GM12878 (cell line): ENCODE measurements around the gene NAMPT. TPM values are rescaled to one million over a fixed set of nuclear protein-coding genes. Genes with fewer than 3 reads are reported as not detected.

ENCODE experiments used
- ATAC-seq: fragments of 200-7000 bp; cut with Tn5 transposase; 3 replicates; pipeline ENCODE4 v1.9.1; 2020; ENCODE audit warnings: mild to moderate bottlenecking, moderate library complexity
- BruUV-seq: library from RNA; stranded (reverse); fragments of 400-500 nt; replicated peaks from 2 replicates; lab custom pipeline; 2021; lab: Mats Ljungman, UMichigan
- CTCF ChIA-PET: fragments of 300-600 bp; sonication (Branson Sonifier 250); formaldehyde crosslinking; extraction: SDS; loops from one replicate; lab custom pipeline; 2021; ENCODE audit warnings: inconsistent platforms; lab: Yijun Ruan, JAX
- POLR2A ChIA-PET: fragments of 350-600 bp; formaldehyde crosslinking; extraction: SDS; loops from one replicate; lab custom pipeline; 2021; ENCODE audit warnings: inconsistent platforms; lab: Charles Lee
- RAD21 ChIA-PET: fragments of 300-600 bp; sonication (Branson Sonifier 250); formaldehyde crosslinking; loops from one replicate; lab custom pipeline; 2023; ENCODE audit warnings: antibody characterized with exemption; ENCODE audit not compliant: unreplicated experiment; lab: Charles Lee
- SMC1A ChIA-PET: fragments of 300-600 bp; sonication (Branson Sonifier 250); formaldehyde crosslinking; loops from one replicate; lab custom pipeline; 2023; ENCODE audit not compliant: unreplicated experiment, uncharacterized antibody; lab: Charles Lee
- DNase-seq: peaks from one replicate; pipeline ENCODE4 v3.0.0-alpha.2; 2011; ENCODE audit warnings: low read depth, low spot score
- FAIRE-seq: peaks from 3 replicates; lab custom pipeline; 2011; peaks lifted over from hg19 to GRCh38; lab: Jason Lieb, UNC
- H2AFZ ChIP-seq: 2 replicates; pipeline ENCODE4 v1.6.0; 2011; ENCODE audit warnings: low read depth, low read length, control low read depth; ENCODE audit not compliant: control insufficient read depth
- H3K27ac ChIP-seq: 2 replicates; pipeline ENCODE4 v1.5.1; 2011; ENCODE audit warnings: control low read depth; ENCODE audit not compliant: control insufficient read depth, insufficient read depth
- H3K27me3 ChIP-seq, 2 experiments: replicated peaks in 1 of 2; 2 replicates each; pipeline versions ENCODE4 v1.6.0 to v1.6.1; 2011; ENCODE audit warnings: low read length in 1 of 2; ENCODE audit not compliant: control insufficient read depth in 2 of 2, insufficient read depth in 2 of 2
- H3K36me3 ChIP-seq, 2 experiments: 2 replicates each; pipeline ENCODE4 v1.5.1; 2011; ENCODE audit warnings: low read length in 1 of 2; ENCODE audit not compliant: control insufficient read depth in 2 of 2, insufficient read depth in 2 of 2
- H3K4me1 ChIP-seq: 2 replicates; pipeline ENCODE4 v1.6.1; 2011; ENCODE audit warnings: mild to moderate bottlenecking, low read length, moderate library complexity, mixed read lengths; ENCODE audit not compliant: control insufficient read depth, insufficient read depth
- H3K4me2 ChIP-seq: 2 replicates; pipeline ENCODE4 v1.6.0; 2011; ENCODE audit warnings: control low read depth; ENCODE audit not compliant: control insufficient read depth, insufficient read depth
- H3K4me3 ChIP-seq: fragments of 200-600 bp; sonication (generic); 2 replicates; pipeline ENCODE4 v1.5.1; 2016
- H3K79me2 ChIP-seq: 2 replicates; pipeline ENCODE4 v1.6.0; 2011; ENCODE audit warnings: low read length; ENCODE audit not compliant: control insufficient read depth, insufficient read depth
- H3K9ac ChIP-seq: 2 replicates; pipeline ENCODE4 v1.8.0; 2011; ENCODE audit warnings: low read length, control low read depth, mixed read lengths; ENCODE audit not compliant: control insufficient read depth, insufficient read depth
- H3K9me3 ChIP-seq: replicated peaks from 3 replicates; pipeline ENCODE4 v1.5.1; 2011; ENCODE audit warnings: mild to moderate bottlenecking, low read length; ENCODE audit not compliant: control insufficient read depth, insufficient read depth
- H4K20me1 ChIP-seq: 2 replicates; pipeline ENCODE4 v1.6.0; 2011; ENCODE audit not compliant: control insufficient read depth, insufficient read depth
- KDM1A ChIP-seq: fragments of 200-600 bp; sonication (generic); IDR thresholded peaks from 2 replicates; pipeline ENCODE4 v1.6.1; 2016; ENCODE audit warnings: borderline replicate concordance
- SMAD5 ChIP-seq: IDR thresholded peaks from 2 replicates; pipeline ENCODE4 v1.6.1; 2016; ENCODE audit warnings: antibody characterized with exemption, low read depth
- TARDBP ChIP-seq: IDR thresholded peaks from 2 replicates; pipeline ENCODE4 v1.6.1; 2016; ENCODE audit warnings: borderline replicate concordance
- in situ Hi-C: fragments of 300-500 bp; cut with MboI; formaldehyde crosslinking; loops from 9 replicates; pipeline ENCODE4 v1.14.3; 2018; ENCODE audit warnings: mixed read lengths
- intact Hi-C: fragments of 100-400 bp; cut with micrococcal nuclease; formaldehyde crosslinking; loops from one replicate; pipeline ENCODE4 v1.14.2; 2022; ENCODE audit not compliant: unreplicated experiment
- polyA plus RNA-seq, 11 experiments: library from polyadenylated mRNA; depleted of rRNA in 4 of 11; unstranded in 6 of 11; stranded (reverse) in 5 of 11; fragments of >200 nt; fragmentation: Nextera tagmentation in 4 of 11; fragmentation: Illumina TruSeq in 1 of 11; extraction: Ambion mirVana in 4 of 11; extraction: Trizol in 1 of 11; gene quantifications; 1 replicate in 1 of 11; 2 replicates in 10 of 11; pipeline versions ENCODE4 v1.2.1 to v1.2.3, GENCODE V29; 2011 to 2016; ENCODE audit warnings: inconsistent platforms in 2 of 11, missing spikeins in 2 of 11, low read depth in 1 of 11
- total RNA-seq, 4 experiments: library from RNA; depleted of rRNA in 3 of 4; stranded (reverse); fragments of >200 nt in 3 of 4; fragmentation: Illumina TruSeq in 1 of 4; extraction: Trizol in 1 of 4; gene quantifications; 2 replicates each; pipeline versions ENCODE4 v1.2.1 to v1.2.3, GENCODE V29; 2013 to 2021
- TF ChIP-seq, protein P1 (sequence below): fragments of 450-650 bp; formaldehyde crosslinking; IDR thresholded peaks from 2 replicates; pipeline ENCODE4 v1.4.0; 2020; ENCODE audit warnings: mild to moderate bottlenecking, moderate library complexity
- TF ChIP-seq, protein P2 (sequence below): fragments of 450-650 bp; formaldehyde crosslinking; IDR thresholded peaks from 2 replicates; pipeline ENCODE4 v1.4.0; 2022; ENCODE audit warnings: mild to moderate bottlenecking, moderate library complexity
- TF ChIP-seq, protein P3 (sequence below): fragments of 150-350 bp; IDR thresholded peaks from 2 replicates; pipeline ENCODE4 v1.6.1; 2014; ENCODE audit warnings: mild to moderate bottlenecking, low read depth, low read length

Gene NAMPT
- total and polyA plus RNA-seq, 10 of the 15 experiments (the other 5 are each of a cell fraction or from before 2014, with no cell fraction given), result 28.3 to 173 (median 75.0) TPM

DNA sequence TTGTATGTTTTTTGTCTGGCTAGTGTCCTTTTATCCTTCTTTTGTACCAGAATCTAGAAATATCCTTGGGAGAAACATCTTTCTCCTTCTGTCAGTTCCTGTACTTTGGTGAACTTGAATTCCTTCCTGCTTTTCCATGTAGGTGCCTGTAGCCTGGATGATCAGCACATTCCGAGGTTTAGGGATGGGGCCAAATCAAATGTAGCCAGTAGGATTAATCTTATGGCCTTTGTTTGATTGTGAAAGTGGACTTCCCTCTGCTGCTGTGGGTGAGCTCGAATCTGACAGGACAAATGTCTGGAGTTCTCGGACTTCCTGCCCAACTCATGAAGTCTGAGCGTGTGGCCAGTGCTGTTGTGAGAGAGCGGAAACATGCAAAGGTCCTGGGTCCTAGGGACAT is 33.2 kb upstream of the NAMPT start (continued):
- TF ChIP-seq, protein P1, sequence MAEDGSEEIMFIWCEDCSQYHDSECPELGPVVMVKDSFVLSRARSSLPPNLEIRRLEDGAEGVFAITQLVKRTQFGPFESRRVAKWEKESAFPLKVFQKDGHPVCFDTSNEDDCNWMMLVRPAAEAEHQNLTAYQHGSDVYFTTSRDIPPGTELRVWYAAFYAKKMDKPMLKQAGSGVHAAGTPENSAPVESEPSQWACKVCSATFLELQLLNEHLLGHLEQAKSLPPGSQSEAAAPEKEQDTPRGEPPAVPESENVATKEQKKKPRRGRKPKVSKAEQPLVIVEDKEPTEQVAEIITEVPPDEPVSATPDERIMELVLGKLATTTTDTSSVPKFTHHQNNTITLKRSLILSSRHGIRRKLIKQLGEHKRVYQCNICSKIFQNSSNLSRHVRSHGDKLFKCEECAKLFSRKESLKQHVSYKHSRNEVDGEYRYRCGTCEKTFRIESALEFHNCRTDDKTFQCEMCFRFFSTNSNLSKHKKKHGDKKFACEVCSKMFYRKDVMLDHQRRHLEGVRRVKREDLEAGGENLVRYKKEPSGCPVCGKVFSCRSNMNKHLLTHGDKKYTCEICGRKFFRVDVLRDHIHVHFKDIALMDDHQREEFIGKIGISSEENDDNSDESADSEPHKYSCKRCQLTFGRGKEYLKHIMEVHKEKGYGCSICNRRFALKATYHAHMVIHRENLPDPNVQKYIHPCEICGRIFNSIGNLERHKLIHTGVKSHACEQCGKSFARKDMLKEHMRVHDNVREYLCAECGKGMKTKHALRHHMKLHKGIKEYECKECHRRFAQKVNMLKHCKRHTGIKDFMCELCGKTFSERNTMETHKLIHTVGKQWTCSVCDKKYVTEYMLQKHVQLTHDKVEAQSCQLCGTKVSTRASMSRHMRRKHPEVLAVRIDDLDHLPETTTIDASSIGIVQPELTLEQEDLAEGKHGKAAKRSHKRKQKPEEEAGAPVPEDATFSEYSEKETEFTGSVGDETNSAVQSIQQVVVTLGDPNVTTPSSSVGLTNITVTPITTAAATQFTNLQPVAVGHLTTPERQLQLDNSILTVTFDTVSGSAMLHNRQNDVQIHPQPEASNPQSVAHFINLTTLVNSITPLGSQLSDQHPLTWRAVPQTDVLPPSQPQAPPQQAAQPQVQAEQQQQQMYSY (CRISPR knock-in tag), result no peak
- no peak for TF ChIP-seq TARDBP
- TF ChIP-seq, protein P2, sequence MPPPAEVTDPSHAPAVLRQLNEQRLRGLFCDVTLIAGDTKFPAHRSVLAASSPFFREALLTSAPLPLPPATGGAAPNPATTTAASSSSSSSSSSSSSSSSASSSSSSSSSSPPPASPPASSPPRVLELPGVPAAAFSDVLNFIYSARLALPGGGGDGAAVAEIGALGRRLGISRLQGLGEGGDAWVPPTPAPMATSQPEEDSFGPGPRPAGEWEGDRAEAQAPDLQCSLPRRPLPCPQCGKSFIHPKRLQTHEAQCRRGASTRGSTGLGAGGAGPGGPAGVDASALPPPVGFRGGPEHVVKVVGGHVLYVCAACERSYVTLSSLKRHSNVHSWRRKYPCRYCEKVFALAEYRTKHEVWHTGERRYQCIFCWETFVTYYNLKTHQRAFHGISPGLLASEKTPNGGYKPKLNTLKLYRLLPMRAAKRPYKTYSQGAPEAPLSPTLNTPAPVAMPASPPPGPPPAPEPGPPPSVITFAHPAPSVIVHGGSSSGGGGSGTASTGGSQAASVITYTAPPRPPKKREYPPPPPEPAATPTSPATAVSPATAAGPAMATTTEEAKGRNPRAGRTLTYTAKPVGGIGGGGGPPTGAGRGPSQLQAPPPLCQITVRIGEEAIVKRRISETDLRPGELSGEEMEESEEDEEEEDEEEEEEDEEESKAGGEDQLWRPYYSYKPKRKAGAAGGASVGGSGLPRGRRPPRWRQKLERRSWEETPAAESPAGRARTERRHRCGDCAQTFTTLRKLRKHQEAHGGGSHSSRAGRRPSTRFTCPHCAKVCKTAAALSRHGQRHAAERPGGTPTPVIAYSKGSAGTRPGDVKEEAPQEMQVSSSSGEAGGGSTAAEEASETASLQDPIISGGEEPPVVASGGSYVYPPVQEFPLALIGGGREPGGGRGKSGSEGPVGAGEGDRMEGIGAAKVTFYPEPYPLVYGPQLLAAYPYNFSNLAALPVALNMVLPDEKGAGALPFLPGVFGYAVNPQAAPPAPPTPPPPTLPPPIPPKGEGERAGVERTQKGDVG (CRISPR knock-in tag), result no peak
- TF ChIP-seq, all 136 proteins: peak for 0

DNA sequence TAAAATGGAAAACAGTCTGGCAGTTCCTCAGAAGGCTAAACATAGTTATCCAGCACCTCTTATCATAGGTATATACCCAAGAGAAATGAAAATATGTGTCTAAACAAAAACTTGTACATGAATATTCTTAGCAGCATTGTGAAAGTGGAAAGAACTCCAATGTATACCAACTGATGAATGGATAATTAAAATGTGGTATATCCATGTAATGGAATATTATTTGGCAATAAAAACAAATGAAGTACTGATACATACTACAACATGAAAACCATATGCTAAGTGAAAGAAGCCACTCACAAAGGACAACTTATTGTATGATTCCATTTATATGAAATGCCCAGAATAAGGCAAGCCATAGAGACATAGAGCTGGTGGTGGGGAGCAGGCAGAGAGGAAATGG is 32.2 kb upstream of the NAMPT start:
- Histone ChIP-seq H3K79me2 (no peaks in the 10 kb centered on the region), H3K4me3 (no peak overlapping the region), H3K9me3 (no peaks in the 10 kb centered on the region; the same call in 2 of the 3 replicates), H3K27ac (no peak overlapping the region), H3K4me2 (no peak overlapping the region), H2AFZ (no peak overlapping the region), H3K4me1 (peaks cover 5% of the 10 kb centered on the region; the same call in 1 of the 2 replicates), H3K9ac (no peak overlapping the region), H4K20me1 (no peaks in the 10 kb centered on the region), H3K36me3 (no peaks in the 10 kb centered on the region), H3K27me3 (no peaks in the 10 kb centered on the region)
- no TSS peak for BruUV-seq
- intact Hi-C loops, result no loop called here
- ChIA-PET POLR2A (no interaction called here), CTCF (interaction anchor here (1.1 kb wide), 1 partner anchor 145 kb away, joined by 4 read pairs; no protein-coding TSS in a partner anchor), SMC1A (interaction anchor here (0.7 to 1.0 kb wide), 2 partner anchors 28 to 39 kb away, joined by 3 read pairs; no protein-coding TSS in a partner anchor), RAD21 (interaction anchor here (0.9 kb wide), 1 partner anchor 14 kb away, joined by 3 read pairs; no protein-coding TSS in a partner anchor)
- FAIRE-seq (no peak), ATAC-seq (no peak), DNase-seq (no peak)
- no peak for TF ChIP-seq KDM1A
- TF ChIP-seq SMAD5, result no peak
- TF ChIP-seq, protein P3, sequence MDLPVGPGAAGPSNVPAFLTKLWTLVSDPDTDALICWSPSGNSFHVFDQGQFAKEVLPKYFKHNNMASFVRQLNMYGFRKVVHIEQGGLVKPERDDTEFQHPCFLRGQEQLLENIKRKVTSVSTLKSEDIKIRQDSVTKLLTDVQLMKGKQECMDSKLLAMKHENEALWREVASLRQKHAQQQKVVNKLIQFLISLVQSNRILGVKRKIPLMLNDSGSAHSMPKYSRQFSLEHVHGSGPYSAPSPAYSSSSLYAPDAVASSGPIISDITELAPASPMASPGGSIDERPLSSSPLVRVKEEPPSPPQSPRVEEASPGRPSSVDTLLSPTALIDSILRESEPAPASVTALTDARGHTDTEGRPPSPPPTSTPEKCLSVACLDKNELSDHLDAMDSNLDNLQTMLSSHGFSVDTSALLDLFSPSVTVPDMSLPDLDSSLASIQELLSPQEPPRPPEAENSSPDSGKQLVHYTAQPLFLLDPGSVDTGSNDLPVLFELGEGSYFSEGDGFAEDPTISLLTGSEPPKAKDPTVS, result no peak
- in situ Hi-C loops, result no loop called here
